GDM1 (cell line): Measurements from ENCODE around the gene SCG5.
"Not testable (repeated sequence)": the region's sequence is repeated elsewhere in the genome, so short reads cannot be mapped to it uniquely, and the experiment has no call there.

ENCODE experiments used
- DNase-seq: peaks from one replicate; lab custom pipeline; 2025; lab: John Stamatoyannopoulos, UW

Gene SCG5

DNA sequence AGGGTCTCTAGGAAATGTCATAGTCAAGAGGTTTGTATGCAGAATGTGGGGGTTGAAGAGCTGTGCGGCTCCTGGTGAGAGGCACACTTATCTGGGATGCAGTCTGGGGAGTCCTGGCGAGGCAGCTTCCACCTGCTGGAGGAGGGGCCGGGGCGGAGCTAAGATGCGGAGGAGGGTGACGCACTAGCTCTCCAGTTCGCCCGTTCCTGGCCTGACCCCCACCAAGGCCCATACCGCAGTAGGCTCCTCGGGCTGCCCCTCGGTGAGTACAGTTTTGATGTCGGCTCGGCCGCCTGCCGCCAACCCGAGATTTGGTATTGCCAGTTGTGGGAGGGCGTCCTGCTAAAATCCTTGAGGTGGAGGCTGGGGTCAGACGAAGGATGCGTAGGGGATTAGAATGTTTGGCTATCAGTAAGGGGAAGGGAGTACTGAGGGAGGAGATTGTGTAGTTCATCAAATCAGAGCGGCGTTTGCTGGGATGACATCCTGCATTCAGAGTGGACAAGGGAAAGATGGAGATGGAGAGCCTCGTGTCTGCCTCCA is at the start of gene SCG5:
SCG5 (plus strand) TSS at position 194 of the 543 bp plus-strand sequence. CDS start 1,883 bp downstream, outside the sequence.
- DNase-seq = no peak

DNA sequence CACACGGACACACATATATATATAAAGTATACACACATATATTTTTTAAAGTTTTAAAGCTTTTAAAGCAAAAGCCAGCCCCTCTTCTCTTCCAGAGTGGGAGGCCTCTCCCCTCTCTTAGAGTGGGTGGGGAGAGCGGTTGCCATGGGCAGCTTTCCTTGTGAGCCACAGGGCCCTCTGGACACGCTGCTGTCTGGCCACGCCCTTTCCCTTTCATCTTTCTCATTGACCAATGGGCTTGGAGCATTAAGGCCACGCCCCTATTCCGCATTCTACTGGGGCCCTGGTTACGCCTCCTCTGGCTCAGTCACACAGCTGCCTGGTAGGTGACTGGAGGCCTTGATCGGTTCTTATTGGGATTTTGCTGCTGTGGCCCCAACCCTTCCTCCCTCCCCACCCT is 48.4 kb upstream of the SCG5 start, which contains the start of gene GOLGA8N:
GOLGA8N (plus strand) TSS at position 306 of the 400 bp plus-strand sequence.
- DNase-seq = not testable (repeated sequence)

DNA sequence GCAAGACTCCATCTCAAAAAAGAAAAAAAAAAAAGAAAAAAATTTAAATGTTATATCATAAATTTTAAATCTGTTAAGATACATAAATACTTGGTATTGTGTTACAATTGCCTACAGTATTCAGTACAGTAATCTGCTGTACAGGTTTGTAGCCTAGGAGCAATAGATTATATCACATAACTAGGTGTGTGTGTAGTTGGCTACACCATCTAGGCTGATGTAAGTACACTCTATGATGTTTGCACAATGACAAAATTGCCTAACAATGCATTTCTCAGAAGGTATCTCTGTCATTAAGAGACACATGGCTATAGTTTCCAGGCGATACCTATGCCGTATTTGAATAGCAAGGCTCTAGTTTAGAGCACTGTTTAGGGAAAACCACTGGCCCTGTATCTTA is 32.0 kb upstream of the SCG5 start:
- DNase-seq = not testable (repeated sequence)

DNA sequence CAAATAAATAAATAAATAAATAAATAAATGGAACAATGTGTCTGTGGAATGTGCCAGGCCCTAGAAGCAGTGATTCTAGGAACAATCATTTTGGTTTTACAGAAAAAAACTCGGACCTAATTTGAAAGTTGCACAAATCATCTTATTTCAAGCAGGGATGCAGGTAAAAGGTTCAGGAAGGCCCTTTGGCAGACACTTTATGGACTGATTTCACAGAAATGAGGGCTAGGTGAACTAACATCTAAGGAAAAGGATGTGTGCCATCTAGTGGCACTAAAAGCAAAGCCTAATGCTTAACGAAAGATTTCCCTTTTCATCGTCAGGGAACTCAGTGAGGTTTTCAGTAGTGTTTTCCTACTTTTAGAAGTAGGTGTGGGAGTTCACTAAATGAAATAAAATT is 30.8 kb upstream of the SCG5 start:
- DNase-seq = not testable (repeated sequence)

DNA sequence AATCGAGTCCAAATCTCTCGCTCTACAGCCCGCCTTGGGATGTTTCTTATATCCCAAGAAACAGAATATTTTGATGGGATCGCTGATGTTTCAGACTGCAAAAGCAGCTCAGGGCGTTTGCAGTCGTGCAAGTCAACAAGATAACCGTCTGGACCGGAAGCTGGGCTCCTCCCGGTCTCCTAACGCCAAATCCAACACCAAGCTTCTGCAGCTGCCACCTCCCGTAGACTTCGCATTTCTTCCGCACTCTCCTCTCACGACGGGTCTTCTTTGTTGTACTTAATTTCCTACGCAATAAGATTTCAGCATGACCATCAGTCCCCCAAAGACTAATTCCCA is 26.8 kb upstream of the SCG5 start:
- not testable (repeated sequence) for DNase-seq

DNA sequence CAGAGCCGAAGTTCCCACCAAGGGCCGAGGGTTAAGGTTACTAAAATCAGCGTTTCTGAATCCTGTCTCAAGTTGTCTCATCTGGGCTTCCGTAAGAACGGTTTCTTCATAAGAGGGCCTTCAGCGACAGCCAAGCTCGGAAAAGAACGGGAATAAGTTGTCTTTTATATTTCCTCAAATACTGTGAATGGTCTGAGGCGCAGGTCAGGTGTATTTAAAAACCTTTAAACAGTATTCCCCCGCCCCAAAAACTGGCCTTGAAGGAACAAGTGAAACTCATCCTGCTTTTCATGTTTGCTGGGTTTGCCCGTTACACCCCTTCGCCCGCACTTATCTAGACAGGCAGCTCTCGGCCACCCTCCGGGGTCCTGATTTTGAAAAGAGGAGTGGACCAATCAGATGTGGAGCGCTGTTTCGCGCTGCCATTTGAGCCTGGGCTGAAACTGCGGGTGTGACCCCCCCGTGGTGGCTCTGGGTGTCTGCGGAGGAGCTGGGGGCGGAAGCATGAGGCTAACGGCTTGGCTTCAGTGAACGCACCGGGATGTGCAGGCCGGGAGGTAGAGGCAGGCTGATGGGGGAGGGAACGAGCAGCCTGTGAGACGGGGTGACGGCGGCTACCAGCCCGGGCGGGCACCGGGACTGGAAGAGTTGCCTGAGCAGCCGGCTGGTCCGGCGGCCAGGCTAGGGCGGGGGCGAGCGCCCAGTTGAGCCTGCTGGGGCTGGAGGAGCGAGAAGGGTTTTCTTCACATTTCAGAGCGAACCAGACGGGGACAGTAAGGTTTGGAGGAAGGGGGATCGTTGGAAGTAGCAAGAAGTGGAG is 26.2 kb upstream of the SCG5 start, which contains the start of gene ARHGAP11A:
ARHGAP11A (plus strand) TSS at position 454 of the 820 bp plus-strand sequence. CDS start 708 bp downstream, outside the sequence.
- not testable (repeated sequence) for DNase-seq

DNA sequence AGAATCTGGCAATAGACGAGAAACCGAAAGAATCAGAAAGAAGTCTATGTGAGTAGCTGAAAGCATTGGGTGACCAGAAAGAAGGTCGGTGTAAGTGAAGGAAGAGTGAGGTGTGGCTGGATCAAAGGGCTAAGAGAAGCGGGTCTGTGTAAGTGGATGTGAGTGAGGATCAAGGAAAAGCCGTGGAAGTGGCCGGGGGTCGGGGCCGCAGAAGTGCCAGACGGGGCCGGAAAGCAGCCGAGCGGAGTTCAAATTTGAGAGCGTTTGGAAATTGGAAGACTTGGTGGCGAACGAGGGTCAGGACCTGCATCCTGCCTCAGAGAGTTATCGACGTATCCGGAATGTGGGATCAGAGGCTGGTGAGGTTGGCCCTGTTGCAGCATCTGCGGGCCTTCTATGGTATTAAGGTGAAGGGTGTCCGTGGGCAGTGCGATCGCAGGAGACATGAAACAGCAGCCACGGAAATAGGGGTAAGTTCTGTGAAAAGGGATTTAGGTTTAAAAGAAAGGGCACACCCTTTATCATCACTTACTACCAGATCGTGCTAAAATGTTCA is 25.6 kb upstream of the SCG5 start:
- DNase-seq = not testable (repeated sequence)

- no peak for DNase-seq
These were observed 5.1 kb upstream of the SCG5 start for GRCh38 chr15:32636410-32636809.

DNA sequence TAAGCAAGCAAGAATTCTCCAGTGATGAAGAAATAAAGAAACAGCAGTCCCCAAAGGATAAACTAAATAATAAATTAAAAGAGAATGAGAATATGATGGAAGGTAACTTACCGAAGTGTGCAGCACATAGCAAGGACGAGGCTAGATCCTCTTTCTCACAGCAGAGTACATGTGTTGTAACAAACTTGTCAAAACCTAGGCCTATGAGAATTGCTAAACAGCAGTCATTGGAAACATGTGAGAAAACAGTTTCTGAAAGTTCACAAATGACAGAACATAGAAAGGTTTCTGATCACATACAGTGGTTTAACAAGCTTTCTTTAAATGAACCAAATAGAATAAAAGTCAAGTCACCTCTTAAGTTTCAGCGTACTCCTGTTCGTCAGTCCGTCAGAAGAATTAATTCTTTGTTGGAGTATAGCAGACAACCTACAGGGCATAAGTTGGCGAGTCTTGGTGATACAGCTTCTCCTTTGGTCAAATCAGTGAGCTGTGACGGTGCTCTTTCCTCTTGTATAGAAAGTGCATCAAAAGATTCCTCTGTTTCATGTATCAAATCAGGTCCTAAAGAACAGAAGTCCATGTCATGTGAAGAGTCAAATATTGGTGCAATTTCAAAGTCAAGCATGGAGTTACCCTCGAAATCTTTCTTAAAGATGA is 4.5 kb upstream of the SCG5 start:
- DNase-seq = no peak

DNA sequence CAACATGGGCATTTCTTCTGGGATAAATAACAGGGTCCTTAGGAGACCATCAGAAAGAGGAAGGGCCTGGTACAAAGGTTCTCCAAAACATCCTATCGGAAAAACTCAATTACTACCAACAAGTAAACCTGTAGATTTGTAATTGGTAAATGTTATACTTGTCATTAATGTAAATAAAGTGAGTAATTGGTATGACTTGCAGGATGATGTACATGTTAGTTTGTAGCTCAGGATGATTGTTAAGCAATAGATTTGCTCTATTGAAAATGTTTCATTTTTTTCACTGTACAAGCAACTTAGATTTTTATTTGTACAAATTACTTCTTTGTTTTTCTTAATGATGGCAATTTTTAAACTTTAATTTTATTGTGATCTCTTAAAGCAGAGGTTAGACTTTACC is 3.8 kb upstream of the SCG5 start:
- no peak for DNase-seq

- DNase-seq = no peak
These were observed 1.3 kb downstream of the SCG5 start for GRCh38 chr15:32642667-32643435.

GRCh38 chr15:32643907-32644445 is 2.5 kb downstream of the SCG5 start:
- no peak for DNase-seq

DNA sequence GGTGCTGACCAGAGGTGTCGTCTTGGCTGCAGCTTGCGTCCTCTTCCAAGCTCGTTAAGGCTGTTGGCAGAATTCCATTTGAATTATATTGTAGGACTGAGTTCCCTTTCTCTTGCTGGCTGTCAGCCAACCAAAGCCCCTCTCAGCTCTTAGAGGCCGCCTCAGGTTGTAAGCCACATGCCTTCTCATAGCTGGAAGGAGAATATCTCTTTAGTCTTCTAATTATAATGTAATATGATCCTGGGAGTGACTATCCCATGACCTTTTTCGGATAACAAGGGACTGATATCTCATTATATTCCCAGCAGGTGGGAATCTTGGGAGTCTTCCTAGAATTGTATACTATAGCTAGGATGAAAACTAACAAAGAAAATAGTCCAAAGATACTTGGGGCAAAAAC is 4.8 kb downstream of the SCG5 start:
- DNase-seq = no peak

- DNase-seq = no peak
These were observed 7.8 kb downstream of the SCG5 start for GRCh38 chr15:32649342-32649741.

DNA sequence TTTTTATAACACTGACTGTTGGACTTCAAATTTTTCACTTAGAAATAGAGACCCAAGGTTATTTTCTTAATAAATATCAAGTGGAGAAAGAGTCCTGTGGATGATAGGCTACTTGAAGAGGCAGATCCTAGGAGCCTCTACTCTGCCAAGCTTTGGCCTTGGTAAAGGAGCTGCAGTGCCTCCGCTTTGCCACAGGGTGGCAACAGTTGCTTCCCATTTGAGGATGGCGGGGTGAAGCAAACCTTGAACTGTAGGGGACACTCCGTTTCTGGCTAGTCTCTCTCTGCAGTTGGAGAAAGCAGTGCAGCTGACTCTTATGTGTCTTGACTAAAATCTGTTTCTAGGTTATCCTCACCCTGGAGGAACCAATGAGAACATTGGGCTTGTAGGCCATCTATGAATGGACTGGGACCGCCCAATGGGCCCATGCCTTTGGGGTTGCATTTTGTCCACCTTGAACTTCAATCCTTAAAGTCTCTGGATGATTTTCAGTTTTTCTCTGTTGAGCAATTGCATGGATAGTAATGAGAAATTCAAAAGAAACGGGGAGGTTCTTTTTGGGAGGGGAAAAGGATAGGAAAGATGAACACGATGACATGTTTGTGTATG is 9.8 kb downstream of the SCG5 start:
- DNase-seq = peak; percentile 45

DNA sequence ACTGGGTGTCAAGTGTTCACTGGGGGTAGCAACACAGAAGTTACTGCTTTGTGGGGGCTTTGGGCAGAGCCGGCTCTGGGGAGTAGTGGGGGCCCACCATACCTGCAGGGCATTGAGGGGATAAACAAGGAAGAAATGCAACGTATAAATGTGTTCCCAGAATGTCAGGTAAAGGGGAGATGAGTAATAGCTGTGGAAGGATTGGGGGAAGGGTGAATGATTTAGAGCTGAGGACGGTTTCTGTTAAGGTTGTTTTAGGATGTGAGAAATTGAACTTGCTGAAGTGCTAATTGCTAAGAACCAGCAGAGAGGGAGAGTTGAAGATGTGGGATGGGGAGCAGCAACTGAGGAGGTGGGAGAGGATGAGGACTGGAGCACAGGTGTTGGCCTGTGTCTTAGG is 10.7 kb downstream of the SCG5 start:
- no peak for DNase-seq

DNA sequence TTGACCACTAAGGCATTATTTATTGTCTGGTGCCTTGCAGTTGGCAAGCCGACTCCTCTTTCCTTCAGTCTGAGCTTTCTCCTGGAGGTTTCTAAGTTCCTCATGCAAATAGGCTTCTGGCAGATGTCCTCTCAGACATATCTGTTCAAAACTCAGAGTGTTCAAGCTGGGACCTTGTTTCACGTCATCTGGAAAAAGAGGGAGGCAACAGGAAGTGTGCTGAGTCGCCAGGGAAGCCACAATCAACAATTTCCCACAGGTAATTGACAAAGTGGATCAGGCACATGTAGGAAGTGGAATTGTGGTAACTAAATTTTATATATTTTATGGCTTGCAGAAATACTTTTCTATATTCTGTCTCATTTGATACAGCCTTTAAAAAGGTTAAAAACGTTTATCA is 14.6 kb downstream of the SCG5 start:
- DNase-seq = peak; percentile 16

DNA sequence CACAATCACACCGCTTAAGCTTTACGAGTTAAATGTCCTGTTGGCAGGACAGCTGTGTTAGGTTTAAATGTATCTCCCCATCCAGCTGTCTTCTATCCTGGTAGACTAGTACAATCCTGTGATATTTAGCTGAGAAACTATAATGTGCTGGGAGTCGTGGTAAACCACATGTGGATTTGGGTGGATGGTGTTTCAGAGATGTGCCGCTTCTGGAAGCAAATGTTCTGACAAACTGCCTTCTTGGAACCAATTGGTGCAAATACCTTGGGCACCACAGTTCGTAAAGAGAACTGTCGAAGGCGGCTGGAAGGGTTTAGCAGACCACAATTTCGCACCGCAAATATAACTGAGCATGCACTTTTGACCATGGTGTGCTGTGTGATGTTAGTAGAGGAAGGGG is 15.0 kb downstream of the SCG5 start:
- DNase-seq = no peak

GRCh38 chr15:32657198-32657883 is 15.8 kb downstream of the SCG5 start:
- DNase-seq = no peak

GRCh38 chr15:32657941-32658340 is 16.4 kb downstream of the SCG5 start:
- DNase-seq = no peak
